ENCODE measurements around the gene ATG101.

ATG101 gene

DNA sequence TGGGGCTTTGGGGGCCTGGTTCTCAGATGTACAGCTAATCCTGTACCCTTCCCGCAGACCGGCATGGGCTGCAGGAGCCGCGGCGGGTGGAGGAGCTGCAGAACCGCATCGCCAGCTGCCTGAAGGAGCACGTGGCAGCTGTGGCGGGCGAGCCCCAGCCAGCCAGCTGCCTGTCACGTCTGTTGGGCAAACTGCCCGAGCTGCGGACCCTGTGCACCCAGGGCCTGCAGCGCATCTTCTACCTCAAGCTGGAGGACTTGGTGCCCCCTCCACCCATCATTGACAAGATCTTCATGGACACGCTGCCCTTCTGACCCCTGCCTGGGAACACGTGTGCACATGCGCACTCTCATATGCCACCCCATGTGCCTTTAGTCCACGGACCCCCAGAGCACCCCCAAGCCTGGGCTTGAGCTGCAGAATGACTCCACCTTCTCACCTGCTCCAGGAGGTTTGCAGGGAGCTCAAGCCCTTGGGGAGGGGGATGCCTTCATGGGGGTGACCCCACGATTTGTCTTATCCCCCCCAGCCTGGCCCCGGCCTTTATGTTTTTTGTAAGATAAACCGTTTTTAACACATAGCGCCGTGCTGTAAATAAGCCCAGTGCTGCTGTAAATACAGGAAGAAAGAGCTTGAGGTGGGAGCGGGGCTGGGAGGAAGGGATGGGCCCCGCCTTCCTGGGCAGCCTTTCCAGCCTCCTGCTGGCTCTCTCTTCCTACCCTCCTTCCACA, 11.0 kb upstream of the ATG101 start:
- no peak for DNase-seq

DNA sequence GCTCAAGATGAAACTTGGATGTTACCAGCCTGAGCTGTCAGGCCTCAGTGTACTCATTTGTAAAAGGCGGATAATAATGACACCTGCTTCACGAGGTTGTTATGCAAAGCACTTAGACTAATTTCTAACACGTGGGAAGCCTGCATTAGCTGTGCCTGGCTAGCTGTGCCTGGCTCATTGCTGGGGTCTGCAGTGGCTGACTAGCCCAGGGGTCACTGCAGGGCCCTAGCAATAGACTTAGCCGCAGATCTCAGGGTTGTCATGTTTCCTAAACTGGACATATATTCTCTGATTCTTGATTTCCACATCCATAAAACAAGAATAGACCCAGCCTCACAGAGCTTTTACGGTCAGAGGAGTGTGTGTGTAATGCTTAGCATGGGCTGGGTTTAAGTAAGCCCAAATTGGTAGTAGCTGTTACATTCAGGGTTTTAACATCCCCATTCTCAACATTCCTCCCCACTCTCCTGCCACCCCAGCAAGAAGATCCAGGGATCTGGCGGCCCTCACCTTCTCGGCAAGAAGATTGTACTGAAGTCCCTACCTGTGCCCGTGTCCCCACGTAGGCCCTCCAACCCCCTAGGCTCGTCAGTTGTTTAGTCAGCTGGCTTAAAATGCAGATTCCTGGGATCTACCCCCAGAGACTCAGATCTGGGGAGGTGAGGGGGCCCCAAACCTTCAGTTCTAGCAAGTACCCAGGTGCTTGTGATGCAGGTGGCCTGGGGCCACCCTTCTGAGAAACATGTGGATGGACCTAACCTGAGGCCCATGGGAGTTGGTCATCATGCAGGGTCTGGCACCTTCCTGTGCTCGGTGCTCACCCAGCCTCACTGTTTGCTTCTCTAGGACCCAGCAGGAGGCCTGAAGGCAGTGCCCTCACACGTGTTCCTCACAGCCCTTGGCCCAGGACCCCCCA, 9.9 kb upstream of the ATG101 start:
- no peak for DNase-seq

DNA sequence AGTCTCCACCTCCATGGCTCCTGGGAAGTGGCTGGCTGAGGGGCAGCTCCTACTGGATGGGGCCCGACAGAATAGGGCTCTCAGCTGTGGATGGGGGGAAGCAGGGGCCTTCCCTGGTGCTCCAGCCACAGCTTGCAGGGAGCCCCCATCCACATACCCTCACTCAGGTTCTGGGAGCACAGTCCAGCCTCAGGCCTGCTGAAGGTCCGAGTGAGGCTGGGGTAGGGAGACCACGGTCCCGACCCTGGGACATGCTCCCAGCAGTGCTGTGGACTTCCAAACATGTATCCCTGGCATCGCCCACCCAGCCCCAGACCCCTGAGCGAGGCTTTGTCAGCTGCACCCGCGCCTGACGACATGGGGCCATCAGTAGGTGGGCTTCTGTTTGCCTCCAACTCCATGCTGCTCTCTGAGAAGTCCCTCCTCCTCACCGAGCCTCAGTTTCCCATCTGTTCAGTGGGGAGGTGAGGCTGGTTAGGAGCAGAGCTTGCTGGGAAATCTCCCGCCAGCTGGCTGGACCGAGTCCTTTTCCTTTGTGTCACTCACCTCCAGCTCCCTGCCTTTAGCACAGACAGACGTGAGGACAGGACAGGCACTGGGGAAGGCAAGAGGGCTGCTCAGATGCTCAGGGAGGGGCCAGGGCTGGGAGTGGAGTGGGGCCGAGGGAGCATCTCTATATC, 9.1 kb upstream of the ATG101 start:
- DNase-seq: no peak

GRCh38 chr12:52061470-52062166, 8.2 kb upstream of the ATG101 start:
- DNase-seq: no peak

- no peak for DNase-seq
Measured at GRCh38 chr12:52062167-52063081, 7.4 kb upstream of the ATG101 start.

GRCh38 chr12:52063082-52063924, 6.5 kb upstream of the ATG101 start:
- no peak for DNase-seq

- DNase-seq: no peak
Measured at GRCh38 chr12:52063981-52064649, 5.7 kb upstream of the ATG101 start.

DNA sequence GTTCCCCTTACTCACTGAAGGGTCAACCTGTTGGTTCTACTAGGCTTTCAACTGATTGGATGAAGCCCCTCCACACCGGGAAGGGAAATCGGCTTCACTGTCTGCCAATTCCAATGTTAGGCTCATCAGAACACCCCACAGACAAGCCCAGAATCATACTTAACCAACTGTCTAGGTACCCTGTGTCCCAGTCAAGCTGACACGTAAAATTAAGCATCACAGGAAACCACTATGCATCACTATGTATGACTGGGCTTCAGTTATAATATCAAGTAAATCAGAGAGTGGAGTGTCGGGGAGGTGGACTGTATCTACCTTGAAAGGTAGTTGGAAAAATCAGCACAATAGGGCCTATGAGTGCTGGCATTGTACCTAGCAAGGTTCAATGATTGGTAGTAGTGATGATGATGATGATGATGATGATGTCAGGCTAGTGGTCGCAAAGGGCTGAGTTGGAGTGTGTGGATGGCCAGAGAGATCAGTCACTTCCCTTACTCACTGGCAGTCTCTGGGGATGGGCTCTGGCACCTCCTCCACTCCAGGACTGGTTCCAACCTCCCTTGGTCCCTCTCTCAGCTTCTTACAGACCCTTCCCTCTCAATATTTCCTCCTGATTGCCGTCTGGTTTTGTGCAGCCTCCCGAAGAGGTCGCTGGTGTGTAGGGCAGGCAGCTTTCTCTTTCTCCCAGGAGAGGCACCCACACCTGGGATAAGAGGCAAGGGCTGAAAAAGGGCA, 3.3 kb upstream of the ATG101 start:
- DNase-seq: no peak

GRCh38 chr12:52067081-52067374, 2.8 kb upstream of the ATG101 start:
- no peak for DNase-seq

- no peak for DNase-seq
Measured at GRCh38 chr12:52070185-52070925, 577 bp downstream of the ATG101 start.

GRCh38 chr12:52073531-52074381, 4.0 kb downstream of the ATG101 start:
- no peak for DNase-seq

GRCh38 chr12:52074971-52075724, 5.4 kb downstream of the ATG101 start:
- DNase-seq: no peak

DNA sequence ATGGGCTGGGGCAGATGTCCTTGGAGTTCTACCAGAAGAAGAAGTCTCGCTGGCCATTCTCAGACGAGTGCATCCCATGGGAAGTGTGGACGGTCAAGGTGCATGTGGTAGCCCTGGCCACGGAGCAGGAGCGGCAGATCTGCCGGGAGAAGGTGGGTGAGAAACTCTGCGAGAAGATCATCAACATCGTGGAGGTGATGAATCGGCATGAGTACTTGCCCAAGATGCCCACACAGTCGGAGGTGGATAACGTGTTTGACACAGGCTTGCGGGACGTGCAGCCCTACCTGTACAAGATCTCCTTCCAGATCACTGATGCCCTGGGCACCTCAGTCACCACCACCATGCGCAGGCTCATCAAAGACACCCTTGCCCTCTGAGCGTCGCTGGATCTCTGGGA, 7.0 kb downstream of the ATG101 start:
- DNase-seq: no peak

DNA sequence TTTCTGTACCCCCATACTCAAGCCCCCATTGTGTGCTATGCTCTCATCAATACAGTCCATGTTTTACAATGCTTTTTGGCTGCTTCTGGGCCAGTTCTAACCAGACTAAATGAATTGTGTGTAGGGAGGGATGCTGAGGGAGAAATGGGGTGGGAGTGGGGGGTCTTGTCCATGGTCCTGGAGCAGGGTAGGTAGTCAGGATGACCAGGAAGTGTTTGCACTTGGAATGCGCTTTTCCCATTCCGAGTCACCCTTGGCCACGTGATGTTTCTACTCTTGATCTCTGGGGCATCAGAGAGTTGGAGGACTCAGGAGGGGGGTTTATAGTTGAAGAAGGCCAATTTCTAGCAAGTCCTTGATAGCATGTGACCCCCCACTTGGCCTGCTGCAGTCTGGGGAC, 8.5 kb downstream of the ATG101 start:
- no peak for DNase-seq

DNA sequence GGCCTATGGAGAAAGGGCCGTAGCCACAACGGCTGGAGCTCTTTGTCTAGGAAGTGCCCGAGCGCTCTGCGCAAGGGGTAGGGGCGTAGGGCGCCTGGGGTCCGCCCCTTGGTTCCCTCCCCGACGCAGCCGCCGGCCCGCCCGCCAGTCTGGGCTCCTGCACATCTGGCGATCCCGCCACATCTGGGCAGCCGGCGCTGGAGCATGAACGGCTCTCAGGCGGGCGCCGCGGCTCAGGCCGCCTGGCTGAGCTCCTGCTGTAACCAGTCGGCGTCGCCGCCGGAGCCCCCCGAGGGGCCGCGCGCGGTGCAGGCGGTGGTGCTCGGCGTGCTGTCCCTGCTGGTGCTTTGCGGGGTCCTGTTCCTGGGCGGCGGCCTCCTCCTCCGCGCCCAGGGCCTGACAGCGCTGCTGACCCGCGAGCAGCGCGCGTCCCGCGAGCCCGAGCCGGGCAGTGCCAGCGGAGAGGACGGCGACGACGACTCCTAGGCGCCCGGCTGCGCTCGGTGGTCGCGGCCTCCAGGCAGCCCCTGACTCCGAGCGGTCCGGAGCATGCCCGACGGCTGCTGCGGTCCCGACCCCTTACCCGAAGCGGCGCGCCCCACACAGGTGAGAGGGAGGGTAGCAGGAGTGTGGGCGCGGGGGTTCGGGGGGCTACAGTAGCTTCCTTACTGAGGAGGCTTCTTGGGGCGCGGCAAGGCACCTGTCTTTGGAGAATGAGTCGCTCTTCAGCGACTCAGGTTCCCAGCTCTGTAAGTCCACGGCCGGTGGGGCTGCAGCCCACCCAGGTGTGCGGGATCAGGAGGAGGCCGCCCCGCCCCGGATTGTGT, 10.0 kb downstream of the ATG101 start, which contains the start of gene SMIM41:
Gene SMIM41 (plus strand): TSS at position 129 of the 827 bp plus-strand sequence. CDS start 76 bp downstream, at position 205.
- DNase-seq: no peak

All from effector CD4-positive, alpha-beta T cell (primary cell).